Measurements from ENCODE around the gene RUNX3.
"Not testable (repeated sequence)": the region's sequence is repeated elsewhere in the genome, so short reads cannot be mapped to it uniquely, and the experiment has no call there.

Gene RUNX3

GRCh38 chr1:24912376-24913273, 17.5 kb downstream of the RUNX3 start:
- no peaks in the 10 kb centered on the region for H3K36me3 ChIP-seq (ENCODE audit: control insufficient read depth, insufficient read depth, low read length)
- H3K9me3 ChIP-seq (ENCODE audit: control insufficient read depth, insufficient read depth, low read length), result no peaks in the 10 kb centered on the region
- H3K4me1 ChIP-seq (ENCODE audit: control insufficient read depth, insufficient read depth, low read length), result 0 out of 2 replicates have a peak, but pooled peaks cover 4% of the 10 kb centered on the region
- no peaks in the 10 kb centered on the region for H3K27me3 ChIP-seq (ENCODE audit: control insufficient read depth, insufficient read depth, low read length)
- no CpG with 5 or more reads among the region's 13 CpGs for WGBS (ENCODE audit: insufficient coverage, insufficient read length)
- no peak for DNase-seq (ENCODE audit: low read depth, low spot score)
- no peak overlapping the region for H3K4me3 ChIP-seq (ENCODE audit: low read length)
- H3K27ac ChIP-seq (ENCODE audit: low read length), result no peak overlapping the region

- no peaks in the 10 kb centered on the region for H3K9me3 ChIP-seq (ENCODE audit: control insufficient read depth, insufficient read depth, low read length)
- no peak for DNase-seq (ENCODE audit: low read depth, low spot score)
- H3K4me3 ChIP-seq (ENCODE audit: low read length), result no peak overlapping the region
- 0 out of 2 replicates have a peak, but pooled peaks cover 4% of the 10 kb centered on the region for H3K4me1 ChIP-seq (ENCODE audit: control insufficient read depth, insufficient read depth, low read length)
- no peaks in the 10 kb centered on the region for H3K36me3 ChIP-seq (ENCODE audit: control insufficient read depth, insufficient read depth, low read length)
- no CpG with 5 or more reads among the region's 20 CpGs for WGBS (ENCODE audit: insufficient coverage, insufficient read length)
- H3K27ac ChIP-seq (ENCODE audit: low read length), result no peak overlapping the region
- no peaks in the 10 kb centered on the region for H3K27me3 ChIP-seq (ENCODE audit: control insufficient read depth, insufficient read depth, low read length)
Measured at GRCh38 chr1:24911651-24912155, 18.4 kb downstream of the RUNX3 start.

GRCh38 chr1:24910751-24911650, 19.1 kb downstream of the RUNX3 start:
- DNase-seq (ENCODE audit: low read depth, low spot score), result no peak
- Histone ChIP-seq H3K27me3 (ENCODE audit: control insufficient read depth, insufficient read depth, low read length) (no peaks in the 10 kb centered on the region), H3K9me3 (ENCODE audit: control insufficient read depth, insufficient read depth, low read length) (no peaks in the 10 kb centered on the region), H3K4me1 (ENCODE audit: control insufficient read depth, insufficient read depth, low read length) (0 out of 2 replicates have a peak, but pooled peaks cover 4% of the 10 kb centered on the region), H3K36me3 (ENCODE audit: control insufficient read depth, insufficient read depth, low read length) (no peaks in the 10 kb centered on the region), H3K4me3 (ENCODE audit: low read length) (no peak overlapping the region), H3K27ac (ENCODE audit: low read length) (no peak overlapping the region)
- WGBS (ENCODE audit: insufficient coverage, insufficient read length), result no CpG with 5 or more reads among the region's 20 CpGs

- no peak overlapping the region for H3K27ac ChIP-seq (ENCODE audit: low read length)
- H3K36me3 ChIP-seq (ENCODE audit: control insufficient read depth, insufficient read depth, low read length), result no peaks in the 10 kb centered on the region
Measured at GRCh38 chr1:24910210-24910609, 19.9 kb downstream of the RUNX3 start.

GRCh38 chr1:24909388-24909898, 20.6 kb downstream of the RUNX3 start:
- DNase-seq (ENCODE audit: low read depth, low spot score), result peak; percentile 81
- WGBS (ENCODE audit: insufficient coverage, insufficient read length), result no CpG with 5 or more reads among the region's 15 CpGs
- H3K4me1 ChIP-seq (ENCODE audit: control insufficient read depth, insufficient read depth, low read length), result peaks cover 1% of the 10 kb centered on the region; the same call in 1 of the 2 replicates
- H3K27ac ChIP-seq (ENCODE audit: low read length), result no peak overlapping the region
- no peak overlapping the region for H3K4me3 ChIP-seq (ENCODE audit: low read length)
- H3K36me3 ChIP-seq (ENCODE audit: control insufficient read depth, insufficient read depth, low read length), result no peaks in the 10 kb centered on the region
- no peaks in the 10 kb centered on the region for H3K9me3 ChIP-seq (ENCODE audit: control insufficient read depth, insufficient read depth, low read length)
- no peaks in the 10 kb centered on the region for H3K27me3 ChIP-seq (ENCODE audit: control insufficient read depth, insufficient read depth, low read length)

More at GRCh38 chr1:24910210-24910609, 19.9 kb downstream of the RUNX3 start:
- no peaks in the 10 kb centered on the region for H3K9me3 ChIP-seq (ENCODE audit: control insufficient read depth, insufficient read depth, low read length)
- H3K4me1 ChIP-seq (ENCODE audit: control insufficient read depth, insufficient read depth, low read length), result peaks cover 1% of the 10 kb centered on the region; the same call in 1 of the 2 replicates
- no peak overlapping the region for H3K4me3 ChIP-seq (ENCODE audit: low read length)
- no peaks in the 10 kb centered on the region for H3K27me3 ChIP-seq (ENCODE audit: control insufficient read depth, insufficient read depth, low read length)
- no peak for DNase-seq (ENCODE audit: low read depth, low spot score)
- WGBS (ENCODE audit: insufficient coverage, insufficient read length), result no CpG with 5 or more reads among the region's 9 CpGs

- no peak for DNase-seq (ENCODE audit: low read depth, low spot score)
- Histone ChIP-seq H3K27ac (ENCODE audit: low read length) (no peak overlapping the region), H3K9me3 (ENCODE audit: control insufficient read depth, insufficient read depth, low read length) (no peaks in the 10 kb centered on the region), H3K36me3 (ENCODE audit: control insufficient read depth, insufficient read depth, low read length) (no peaks in the 10 kb centered on the region), H3K4me1 (ENCODE audit: control insufficient read depth, insufficient read depth, low read length) (peaks cover 1% of the 10 kb centered on the region; the same call in 1 of the 2 replicates), H3K27me3 (ENCODE audit: control insufficient read depth, insufficient read depth, low read length) (no peaks in the 10 kb centered on the region), H3K4me3 (ENCODE audit: low read length) (no peak overlapping the region)
- WGBS (ENCODE audit: insufficient coverage, insufficient read length), result 100% methylated on average over 1 of the region's 7 CpGs
Measured at GRCh38 chr1:24908591-24909259, 21.4 kb downstream of the RUNX3 start.

GRCh38 chr1:24907587-24908294, 22.3 kb downstream of the RUNX3 start:
- not testable (repeated sequence) for H3K27me3 ChIP-seq (ENCODE audit: control insufficient read depth, insufficient read depth, low read length); H3K27ac ChIP-seq (ENCODE audit: low read length); H3K36me3 ChIP-seq (ENCODE audit: control insufficient read depth, insufficient read depth, low read length); H3K9me3 ChIP-seq (ENCODE audit: control insufficient read depth, insufficient read depth, low read length); H3K4me3 ChIP-seq (ENCODE audit: low read length); H3K4me1 ChIP-seq (ENCODE audit: control insufficient read depth, insufficient read depth, low read length); DNase-seq (ENCODE audit: low read depth, low spot score)
- no CpG with 5 or more reads among the region's 57 CpGs for WGBS (ENCODE audit: insufficient coverage, insufficient read length)

- Histone ChIP-seq H3K27me3 (ENCODE audit: control insufficient read depth, insufficient read depth, low read length) (no peaks in the 10 kb centered on the region), H3K27ac (ENCODE audit: low read length) (no peak overlapping the region), H3K36me3 (ENCODE audit: control insufficient read depth, insufficient read depth, low read length) (no peaks in the 10 kb centered on the region), H3K9me3 (ENCODE audit: control insufficient read depth, insufficient read depth, low read length) (no peaks in the 10 kb centered on the region), H3K4me3 (ENCODE audit: low read length) (no peak overlapping the region), H3K4me1 (ENCODE audit: control insufficient read depth, insufficient read depth, low read length) (peaks cover 1% of the 10 kb centered on the region; the same call in 1 of the 2 replicates)
- no peak for DNase-seq (ENCODE audit: low read depth, low spot score)
- WGBS (ENCODE audit: insufficient coverage, insufficient read length), result no CpG with 5 or more reads among the region's 20 CpGs
Measured at GRCh38 chr1:24906760-24907490, 23.2 kb downstream of the RUNX3 start.

Data from iPS DF 6.9 (cell line).